ENCODE measurements around the gene APLP2. TPM values are rescaled to one million over a fixed set of nuclear protein-coding genes. Genes with fewer than 3 reads are reported as not detected.
A peak's percentile ranks its signal among the peaks of the same experiment; 100 is the strongest.
"Not testable (repeated sequence)": the region's sequence is repeated elsewhere in the genome, so short reads cannot be mapped to it uniquely, and the experiment has no call there.

Gene APLP2
- polyA plus RNA-seq, 3 donors from 2014 or later: 69.4 to 125 (median 75.8) TPM

DNA sequence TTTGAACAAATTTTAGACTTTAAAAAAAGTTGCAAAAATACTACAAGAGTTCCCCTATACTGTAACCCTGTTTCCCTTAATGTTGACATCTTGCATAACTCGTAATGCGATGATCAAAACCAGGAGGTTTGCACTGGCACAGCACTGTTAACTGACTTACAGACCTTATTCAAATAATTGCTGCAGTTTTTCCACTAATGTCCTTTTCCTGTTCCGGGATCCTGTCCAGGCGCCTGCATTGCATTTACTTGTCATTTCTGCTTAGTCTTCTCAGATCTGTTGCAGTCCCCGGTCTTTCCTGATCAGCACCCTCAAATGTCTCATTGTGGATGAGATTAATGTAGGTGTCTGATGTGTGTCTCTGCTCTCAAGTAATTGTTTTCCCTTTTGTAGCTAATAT lies 32.0 kb downstream of the APLP2 start:
- peaks cover 16 to 44% of the 10 kb centered on the region in 2 donors for H3K4me1 Mint-ChIP-seq
- no peak for DNase-seq
- peaks cover 0 to 4% (median 1%) of the 10 kb centered on the region in 3 donors for H3K36me3 Mint-ChIP-seq
- H3K27ac Mint-ChIP-seq: no peak overlapping the region
- no peak overlapping the region for H3K4me3 Mint-ChIP-seq
- peaks cover 0 to 2% (median 0%) of the 10 kb centered on the region in 3 donors for H3K27me3 Mint-ChIP-seq (ENCODE audit: low read depth in 3 of 3)
- no peaks in the 10 kb centered on the region for H3K9me3 Mint-ChIP-seq

GRCh38 chr11:130102301-130103249 lies 32.9 kb downstream of the APLP2 start:
- Mint-ChIP-seq H3K4me3 (no peak overlapping the region), H3K36me3 (peaks cover 0 to 8% (median 6%) of the 10 kb centered on the region in 3 donors), H3K27me3 (ENCODE audit: low read depth in 3 of 3) (peaks cover 0 to 2% (median 0%) of the 10 kb centered on the region in 3 donors), H3K9me3 (no peaks in the 10 kb centered on the region), H3K4me1 (peaks cover 16 to 36% of the 10 kb centered on the region in 2 donors), H3K27ac (no peak overlapping the region)
- DNase-seq: no peak

DNA sequence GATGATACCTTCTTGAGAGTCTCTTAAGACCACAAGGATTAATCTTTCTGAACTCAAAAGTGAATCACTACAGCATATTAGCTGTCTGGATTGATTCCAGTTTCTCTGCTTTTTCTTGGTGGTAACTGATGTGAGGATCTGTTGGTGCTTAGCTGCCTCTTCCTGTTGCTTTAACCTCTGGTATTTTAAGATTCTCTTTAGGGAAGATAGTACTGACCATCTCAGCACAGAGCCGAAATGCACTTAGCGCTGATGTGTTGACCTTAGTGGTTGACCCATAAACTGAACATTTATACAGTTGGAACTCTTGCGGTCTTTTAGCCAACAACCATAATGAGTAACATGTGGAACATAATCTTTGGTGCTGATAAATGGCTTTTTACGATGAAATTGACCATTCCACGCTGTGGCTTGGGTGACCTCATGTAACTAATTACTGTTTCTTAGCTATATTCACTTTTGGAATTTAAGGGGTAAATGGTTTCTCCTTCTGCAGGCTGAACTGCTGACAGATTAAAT lies 33.7 kb downstream of the APLP2 start:
- DNase-seq: no peak
- H3K27me3 Mint-ChIP-seq (ENCODE audit: low read depth in 3 of 3): peaks cover 0 to 2% (median 0%) of the 10 kb centered on the region in 3 donors
- peaks cover 0 to 2% (median 0%) of the 10 kb centered on the region in 6 donors for H3K9me3 Mint-ChIP-seq
- peaks cover 0 to 8% (median 6%) of the 10 kb centered on the region in 3 donors for H3K36me3 Mint-ChIP-seq
- H3K4me1 Mint-ChIP-seq: peaks cover 17 to 36% of the 10 kb centered on the region in 2 donors
- H3K27ac Mint-ChIP-seq: peak overlapping the region in 1 of 6 donors; percentile 1
- H3K4me3 Mint-ChIP-seq: no peak overlapping the region

GRCh38 chr11:130106381-130106780 lies 36.7 kb downstream of the APLP2 start:
- H3K4me1 Mint-ChIP-seq: peaks cover 38 to 51% of the 10 kb centered on the region in 2 donors
- peaks cover 8 to 14% (median 8%) of the 10 kb centered on the region in 3 donors for H3K36me3 Mint-ChIP-seq
- H3K4me3 Mint-ChIP-seq: no peak overlapping the region
- peaks cover 0 to 2% (median 0%) of the 10 kb centered on the region in 6 donors for H3K9me3 Mint-ChIP-seq
- peaks cover 0 to 2% (median 0%) of the 10 kb centered on the region in 3 donors for H3K27me3 Mint-ChIP-seq (ENCODE audit: low read depth in 3 of 3)
- DNase-seq: no peak
- peak overlapping the region in 1 of 6 donors; percentile 62 for H3K27ac Mint-ChIP-seq

DNA sequence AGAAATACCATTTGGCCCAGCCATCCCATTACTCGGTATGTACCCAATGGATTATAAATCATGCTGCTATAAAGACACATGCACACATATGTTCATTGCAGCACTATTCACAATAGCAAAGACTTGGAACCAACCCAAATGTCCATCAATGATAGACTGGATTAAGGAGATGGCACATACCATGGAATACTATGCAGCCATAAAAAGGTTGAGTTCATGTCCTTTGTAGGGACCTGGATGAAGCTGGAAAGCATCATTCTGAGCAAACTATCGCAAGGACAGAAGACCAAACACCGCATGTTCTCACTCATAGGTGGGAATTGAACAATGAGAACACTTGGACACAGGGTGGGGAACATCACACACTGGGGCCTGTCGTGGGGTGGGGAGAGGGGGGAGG lies 39.0 kb downstream of the APLP2 start:
- peaks cover 8 to 24% (median 8%) of the 10 kb centered on the region in 3 donors for H3K36me3 Mint-ChIP-seq
- peaks cover 40 to 50% of the 10 kb centered on the region in 2 donors for H3K4me1 Mint-ChIP-seq
- not testable (repeated sequence) for H3K27ac Mint-ChIP-seq; DNase-seq; H3K9me3 Mint-ChIP-seq; H3K4me3 Mint-ChIP-seq; H3K27me3 Mint-ChIP-seq (ENCODE audit: low read depth in 3 of 3)

GRCh38 chr11:130109386-130109785 lies 39.7 kb downstream of the APLP2 start:
- Mint-ChIP-seq H3K27ac (peak overlapping the region in 2 of 6 donors; percentile 39 to 45), H3K9me3 (peaks cover 0 to 4% (median 0%) of the 10 kb centered on the region in 6 donors), H3K27me3 (ENCODE audit: low read depth in 3 of 3) (no peaks in the 10 kb centered on the region), H3K4me3 (no peak overlapping the region), H3K4me1 (peaks cover 39 to 48% of the 10 kb centered on the region in 2 donors), H3K36me3 (peaks cover 8 to 31% (median 11%) of the 10 kb centered on the region in 3 donors)
- no peak for DNase-seq

DNA sequence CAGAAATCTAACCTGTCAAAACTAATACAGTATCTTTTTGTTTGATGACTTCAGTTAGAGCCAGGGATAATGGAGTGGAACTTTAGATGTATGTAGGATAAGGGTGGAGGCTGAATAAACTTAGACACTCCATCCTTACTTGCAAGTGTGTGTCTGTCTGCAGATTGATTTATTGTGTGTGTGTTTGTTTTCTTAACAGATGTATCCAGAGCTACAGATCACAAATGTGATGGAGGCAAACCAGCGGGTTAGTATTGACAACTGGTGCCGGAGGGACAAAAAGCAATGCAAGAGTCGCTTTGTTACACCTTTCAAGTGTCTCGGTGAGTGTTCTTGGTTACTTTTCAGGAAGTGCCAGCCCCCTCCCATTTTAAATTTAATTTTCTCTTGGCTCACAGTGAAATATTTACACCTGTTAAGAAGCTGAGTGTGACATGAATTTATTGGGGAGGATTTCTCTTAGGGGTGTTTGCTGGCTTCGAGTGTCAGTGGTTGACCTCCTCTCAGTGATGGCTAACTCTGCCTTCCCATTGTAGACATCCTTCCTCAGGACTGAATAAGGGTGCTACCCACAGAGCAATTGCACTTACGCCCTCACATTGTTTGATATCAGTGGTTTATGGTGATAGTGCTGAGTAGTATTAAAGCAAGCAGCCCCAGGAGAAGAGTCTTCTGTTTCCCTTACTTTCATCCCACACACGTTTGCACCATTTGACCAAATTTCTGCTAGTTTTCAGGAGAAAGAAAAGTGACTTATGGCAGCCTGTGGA lies 40.8 kb downstream of the APLP2 start:
- Mint-ChIP-seq H3K27ac (peak overlapping the region in 5 of 6 donors; percentile 24 to 70 (median 53)), H3K4me1 (peaks cover 39 to 48% of the 10 kb centered on the region in 2 donors), H3K4me3 (peak overlapping the region; percentile 29 to 75 (median 64)), H3K9me3 (peaks cover 0 to 4% (median 0%) of the 10 kb centered on the region in 6 donors), H3K36me3 (peaks cover 8 to 36% (median 11%) of the 10 kb centered on the region in 3 donors), H3K27me3 (ENCODE audit: low read depth in 3 of 3) (no peaks in the 10 kb centered on the region)
- DNase-seq: peak in 1 of 3 donors; percentile 17

DNA sequence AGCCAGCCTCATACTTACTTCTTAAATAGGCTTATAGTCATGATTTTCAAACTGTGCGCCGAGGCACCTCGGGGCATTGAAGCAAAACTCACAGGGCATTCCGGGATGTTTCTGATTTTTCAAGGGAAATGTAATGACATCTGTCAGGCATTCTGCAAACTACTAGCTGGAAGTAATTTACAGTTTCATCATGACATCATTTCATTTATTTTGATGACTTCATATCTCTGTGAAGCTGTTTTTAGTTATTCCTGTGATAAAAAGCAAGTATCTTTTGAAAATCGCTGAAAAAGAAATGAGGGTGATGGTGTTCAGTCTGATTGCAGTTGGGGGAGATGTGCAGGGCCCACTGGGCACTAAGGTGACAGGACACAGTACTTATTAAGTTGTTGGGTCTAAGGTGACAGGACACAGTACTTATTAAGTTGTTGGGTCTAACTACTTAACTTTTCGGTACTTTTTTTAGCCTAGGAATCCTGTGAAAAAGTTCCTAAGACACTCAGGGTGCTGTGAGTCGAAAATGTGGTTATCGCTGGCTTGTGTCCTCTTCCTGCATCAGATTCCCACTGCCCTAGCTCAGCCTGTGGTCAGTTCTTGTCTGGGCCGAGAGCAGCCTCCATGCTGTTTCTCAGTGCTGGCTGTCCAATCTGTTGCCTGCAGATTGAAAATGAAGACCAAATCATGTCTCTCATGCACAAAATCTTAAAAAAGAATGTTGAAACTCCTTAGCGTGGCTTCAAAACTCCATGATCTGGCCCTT lies 42.6 kb downstream of the APLP2 start:
- Mint-ChIP-seq H3K4me3 (peak overlapping the region in 2 of 5 donors; percentile 33 to 46), H3K36me3 (peaks cover 4 to 32% (median 8%) of the 10 kb centered on the region in 3 donors), H3K4me1 (peaks cover 39% of the 10 kb centered on the region in 2 donors), H3K27me3 (ENCODE audit: low read depth in 3 of 3) (no peaks in the 10 kb centered on the region), H3K27ac (peak overlapping the region in 1 of 6 donors; percentile 70), H3K9me3 (peaks cover 0 to 4% (median 0%) of the 10 kb centered on the region in 6 donors)
- no peak for DNase-seq

GRCh38 chr11:130114281-130114680 lies 44.6 kb downstream of the APLP2 start:
- Mint-ChIP-seq H3K9me3 (peaks cover 0 to 2% (median 0%) of the 10 kb centered on the region in 6 donors), H3K27ac (no peak overlapping the region), H3K4me1 (peaks cover 53% of the 10 kb centered on the region in 2 donors), H3K36me3 (peaks cover 2 to 30% (median 8%) of the 10 kb centered on the region in 3 donors), H3K27me3 (ENCODE audit: low read depth in 3 of 3) (peaks cover 0 to 2% (median 0%) of the 10 kb centered on the region in 3 donors), H3K4me3 (no peak overlapping the region)
- no peak for DNase-seq

DNA sequence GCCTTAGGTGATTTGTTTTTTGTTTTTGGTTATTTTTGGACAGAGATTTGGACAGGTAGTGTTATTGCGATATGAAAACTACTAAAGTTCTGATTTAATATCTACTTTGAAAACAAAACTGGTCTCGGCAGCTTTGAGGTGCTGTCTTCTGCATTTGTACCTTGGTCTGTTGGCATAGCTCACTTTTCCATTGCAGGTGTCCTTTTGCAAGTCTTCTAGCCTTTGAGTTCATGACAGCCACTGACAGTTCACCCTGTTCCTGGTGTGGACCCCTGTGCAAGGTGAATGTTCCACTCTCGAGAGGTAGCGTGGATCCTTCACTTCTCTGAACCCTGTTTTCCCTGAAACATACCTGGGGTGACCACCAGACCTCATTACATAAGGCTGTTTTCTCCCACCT lies 45.0 kb downstream of the APLP2 start:
- H3K9me3 Mint-ChIP-seq: peaks cover 0 to 2% (median 0%) of the 10 kb centered on the region in 6 donors
- H3K4me1 Mint-ChIP-seq: peaks cover 53% of the 10 kb centered on the region in 2 donors
- peaks cover 0 to 2% (median 0%) of the 10 kb centered on the region in 3 donors for H3K27me3 Mint-ChIP-seq (ENCODE audit: low read depth in 3 of 3)
- H3K4me3 Mint-ChIP-seq: no peak overlapping the region
- no peak overlapping the region for H3K27ac Mint-ChIP-seq
- DNase-seq: no peak
- H3K36me3 Mint-ChIP-seq: peaks cover 2 to 30% (median 8%) of the 10 kb centered on the region in 3 donors

- peaks cover 2 to 29% (median 7%) of the 10 kb centered on the region in 3 donors for H3K36me3 Mint-ChIP-seq
- no peak overlapping the region for H3K4me3 Mint-ChIP-seq
- peaks cover 0 to 2% (median 0%) of the 10 kb centered on the region in 6 donors for H3K9me3 Mint-ChIP-seq
- H3K27me3 Mint-ChIP-seq (ENCODE audit: low read depth in 3 of 3): peaks cover 0 to 2% (median 0%) of the 10 kb centered on the region in 3 donors
- DNase-seq: no peak
- H3K4me1 Mint-ChIP-seq: peaks cover 53% of the 10 kb centered on the region in 2 donors
- no peak overlapping the region for H3K27ac Mint-ChIP-seq
Measured at GRCh38 chr11:130115218-130115617, 45.5 kb downstream of the APLP2 start.

- Mint-ChIP-seq H3K36me3 (peaks cover 14 to 33% (median 15%) of the 10 kb centered on the region in 3 donors), H3K27ac (peak overlapping the region in 1 of 6 donors; percentile 1), H3K4me3 (peak overlapping the region; percentile 63 to 82 (median 70)), H3K9me3 (no peaks in the 10 kb centered on the region), H3K27me3 (ENCODE audit: low read depth in 3 of 3) (peaks cover 0 to 2% (median 0%) of the 10 kb centered on the region in 3 donors), H3K4me1 (peaks cover 33 to 34% of the 10 kb centered on the region in 2 donors)
- no peak for DNase-seq
Measured at GRCh38 chr11:130118165-130118564, 48.5 kb downstream of the APLP2 start.

Measured in immature natural killer cell (primary cell).